T-cell (primary cell): ENCODE measurements around the gene ANO1. TPM values are rescaled to one million over a fixed set of nuclear protein-coding genes. Genes with fewer than 3 reads are reported as not detected.

Experiments used
- ATAC-seq, 4 experiments: fragments of 200-7000 bp in 3 of 4; fragments of 150-1000 bp in 1 of 4; cut with Tn5 transposase; replicated peaks in 1 of 4; 1 replicate in 3 of 4; 2 replicates in 1 of 4; pipeline ENCODE4 v1.10.0; 2021; ENCODE audit warnings: moderate library complexity in 3 of 4, mild to moderate bottlenecking in 2 of 4, moderate number of reproducible peaks in 1 of 4
- CTCF ChIA-PET, 2 donors: fragments of 300-600 bp; sonication (Branson Sonifier 250); formaldehyde crosslinking; loops; one replicate each; lab custom pipeline; 2022; ENCODE audit warnings: antibody characterized with exemption in 2 of 2; lab: Charles Lee
- POLR2A ChIA-PET, 2 donors: fragments of 300-600 bp; sonication (Branson Sonifier 250); formaldehyde crosslinking; loops; one replicate each; lab custom pipeline; 2022; ENCODE audit warnings: antibody characterized with exemption in 2 of 2; lab: Charles Lee
- DNase-seq, 35 experiments: peaks; one replicate each; pipeline versions ENCODE4 v3.0.0 to v3.0.0-alpha.2; 2013 to 2023
- H3K27ac ChIP-seq: one replicate; pipeline ENCODE4 v1.5.1; 2013; ENCODE audit warnings: low read length
- H3K27me3 ChIP-seq, 2 experiments: replicated peaks in 1 of 2; 1 replicate in 1 of 2; 2 replicates in 1 of 2; pipeline versions ENCODE4 v1.6.1 to v1.7.0; 2013; ENCODE audit warnings: low read length in 1 of 2, mixed read lengths in 1 of 2; ENCODE audit not compliant: control insufficient read depth in 2 of 2, insufficient read depth in 2 of 2; ENCODE audit errors: extremely low read depth in 1 of 2
- H3K36me3 ChIP-seq, 2 donors: 1 replicate in 1 of 2; 2 replicates in 1 of 2; pipeline versions ENCODE4 v1.6.1 to v1.7.0; 2013; ENCODE audit warnings: low read length in 1 of 2; ENCODE audit not compliant: control insufficient read depth in 2 of 2, insufficient read depth in 1 of 2; ENCODE audit errors: extremely low read depth in 1 of 2
- H3K4me1 ChIP-seq, 2 experiments: 1 replicate in 1 of 2; 2 replicates in 1 of 2; pipeline versions ENCODE4 v1.6.1 to v1.7.0; 2013; ENCODE audit warnings: low read length in 2 of 2, mixed read lengths in 1 of 2; ENCODE audit not compliant: insufficient read depth in 2 of 2, control insufficient read depth in 1 of 2; ENCODE audit errors: extremely low read depth in 1 of 2
- H3K4me3 ChIP-seq, 2 donors: 1 replicate in 1 of 2; 2 replicates in 1 of 2; pipeline versions ENCODE4 v1.5.1 to v1.7.0; 2013; ENCODE audit warnings: mild to moderate bottlenecking in 2 of 2, low read length in 1 of 2, moderate library complexity in 1 of 2; ENCODE audit not compliant: control insufficient read depth in 1 of 2; ENCODE audit errors: extremely low read depth in 1 of 2
- H3K9me3 ChIP-seq: 2 replicates; pipeline ENCODE4 v1.7.0; 2013
- H3K27ac Mint-ChIP-seq, 2 donors: one replicate each; pipeline ENCODE4 v1.8.0; 2020 to 2021; ENCODE audit warnings: mild to moderate bottlenecking in 2 of 2, mixed read lengths in 2 of 2
- H3K27me3 Mint-ChIP-seq, 2 donors: one replicate each; pipeline ENCODE4 v1.8.0; 2021 to 2022; ENCODE audit warnings: mixed read lengths in 2 of 2
- H3K36me3 Mint-ChIP-seq: one replicate; pipeline ENCODE4 v1.8.0; 2021; ENCODE audit warnings: mixed read lengths
- H3K4me1 Mint-ChIP-seq, 3 donors: one replicate each; pipeline ENCODE4 v1.8.0; 2020 to 2022; ENCODE audit warnings: mixed read lengths in 3 of 3, mild to moderate bottlenecking in 1 of 3
- H3K4me3 Mint-ChIP-seq, 3 donors: one replicate each; pipeline ENCODE4 v1.8.0; 2020 to 2022; ENCODE audit warnings: mild to moderate bottlenecking in 3 of 3, mixed read lengths in 3 of 3, moderate library complexity in 3 of 3
- H3K9me3 Mint-ChIP-seq, 3 donors: one replicate each; pipeline ENCODE4 v1.8.0; 2020 to 2022; ENCODE audit warnings: mixed read lengths in 3 of 3
- WGBS: methylation state at CpG from one replicate; pipeline ENCODE4 v1.1.5; 2013; ENCODE audit warnings: missing lambda C conversion rate; ENCODE audit not compliant: insufficient coverage; 5-methylcytosine and 5-hydroxymethylcytosine counted together
- total RNA-seq, 35 experiments: library from RNA in 6 of 35; stranded (reverse) in 6 of 35; fragments of 120-200 nt in 1 of 35; gene quantifications; one replicate each; pipeline versions ENCODE4 v1.2.1 to v1.2.4 and lab custom pipeline; 2013 to 2026

The ANO1 gene
- total RNA-seq, 5 donors from 2014 or later (not counting 1 experiment from before 2014, with no cell fraction given), result 0.19 to 0.38 (median 0.33) TPM; not detected in 2

GRCh38 chr11:70164705-70165104, 86.6 kb downstream of the ANO1 start:
- DNase-seq (no peak), ATAC-seq (no peak)
- Histone ChIP-seq H3K27me3 (peaks cover 0 to 37% of the 10 kb centered on the region in 2 experiments), H3K27ac (no peak overlapping the region), H3K36me3 (no peaks in the 10 kb centered on the region), H3K9me3 (no peaks in the 10 kb centered on the region), H3K4me1 (no peaks in the 10 kb centered on the region), H3K4me3 (no peak overlapping the region)
- H3K27me3 Mint-ChIP-seq, result peaks cover 8 to 20% of the 10 kb centered on the region in 2 donors
- 67% methylated on average over 6 of the region's 10 CpGs for WGBS
- H3K27ac Mint-ChIP-seq, result no peak overlapping the region
- ChIA-PET POLR2A (no interaction called here), CTCF (no interaction called here)
- H3K36me3 Mint-ChIP-seq, result no peaks in the 10 kb centered on the region
- H3K4me1 Mint-ChIP-seq, result no peaks in the 10 kb centered on the region
- no peaks in the 10 kb centered on the region for H3K9me3 Mint-ChIP-seq
- H3K4me3 Mint-ChIP-seq, result no peak overlapping the region

- CTCF ChIA-PET, result no interaction called here
- Mint-ChIP-seq H3K27me3 (peaks cover 8 to 23% of the 10 kb centered on the region in 2 donors), H3K4me1 (no peaks in the 10 kb centered on the region), H3K27ac (no peak overlapping the region), H3K4me3 (no peak overlapping the region), H3K9me3 (no peaks in the 10 kb centered on the region), H3K36me3 (no peaks in the 10 kb centered on the region)
- no peaks in the 10 kb centered on the region for H3K4me1 ChIP-seq
- POLR2A ChIA-PET, result no interaction called here
- no peaks in the 10 kb centered on the region for H3K9me3 ChIP-seq
- no peak overlapping the region for H3K27ac ChIP-seq
- peaks cover 0 to 43% of the 10 kb centered on the region in 2 experiments for H3K27me3 ChIP-seq
- no peak for DNase-seq
- no peak for ATAC-seq
- WGBS, result 69% methylated on average over 9 of the region's 9 CpGs
- H3K36me3 ChIP-seq, result no peaks in the 10 kb centered on the region
- no peak overlapping the region for H3K4me3 ChIP-seq
Measured at GRCh38 chr11:70167120-70167519, 89.0 kb downstream of the ANO1 start.

GRCh38 chr11:70167723-70168404, 89.7 kb downstream of the ANO1 start:
- Mint-ChIP-seq H3K4me1 (no peaks in the 10 kb centered on the region), H3K4me3 (no peak overlapping the region), H3K27me3 (peaks cover 8 to 21% of the 10 kb centered on the region in 2 donors), H3K27ac (no peak overlapping the region), H3K36me3 (no peaks in the 10 kb centered on the region), H3K9me3 (no peaks in the 10 kb centered on the region)
- CTCF ChIA-PET, result no interaction called here
- Histone ChIP-seq H3K4me1 (no peaks in the 10 kb centered on the region), H3K36me3 (no peaks in the 10 kb centered on the region), H3K27ac (no peak overlapping the region), H3K27me3 (peaks cover 0 to 38% of the 10 kb centered on the region in 2 experiments), H3K4me3 (no peak overlapping the region), H3K9me3 (no peaks in the 10 kb centered on the region)
- POLR2A ChIA-PET, result no interaction called here
- no peak for DNase-seq
- 81% methylated on average over 15 of the region's 17 CpGs for WGBS
- ATAC-seq, result no peak

DNA sequence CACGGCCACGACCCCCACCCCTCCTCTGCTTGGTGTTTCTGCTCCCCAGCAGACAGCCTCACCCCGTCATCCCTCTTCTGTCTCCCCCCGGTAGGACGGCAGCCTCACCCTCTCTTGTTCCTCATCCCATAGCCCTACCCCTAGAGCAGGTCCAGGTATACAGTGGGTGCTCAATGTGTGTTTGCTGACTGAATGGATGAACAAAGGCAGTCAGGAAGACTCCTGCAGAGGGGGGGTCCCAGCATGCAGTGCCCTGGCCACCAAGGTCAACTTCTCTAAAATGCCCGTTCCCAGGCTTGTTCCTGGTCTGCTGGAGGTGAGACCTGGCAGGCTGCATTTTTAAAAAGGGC, 90.3 kb downstream of the ANO1 start:
- Histone ChIP-seq H3K9me3 (no peaks in the 10 kb centered on the region), H3K27me3 (peaks cover 0 to 38% of the 10 kb centered on the region in 2 experiments), H3K4me1 (no peaks in the 10 kb centered on the region), H3K27ac (no peak overlapping the region), H3K36me3 (no peaks in the 10 kb centered on the region), H3K4me3 (no peak overlapping the region)
- no peak overlapping the region for H3K4me3 Mint-ChIP-seq
- no peaks in the 10 kb centered on the region for H3K36me3 Mint-ChIP-seq
- WGBS, result 67% methylated on average over 1 of the region's 6 CpGs
- ChIA-PET CTCF (no interaction called here), POLR2A (no interaction called here)
- ATAC-seq (no peak), DNase-seq (no peak)
- H3K27me3 Mint-ChIP-seq, result peaks cover 8 to 19% of the 10 kb centered on the region in 2 donors
- H3K4me1 Mint-ChIP-seq, result no peaks in the 10 kb centered on the region
- no peak overlapping the region for H3K27ac Mint-ChIP-seq
- no peaks in the 10 kb centered on the region for H3K9me3 Mint-ChIP-seq

DNA sequence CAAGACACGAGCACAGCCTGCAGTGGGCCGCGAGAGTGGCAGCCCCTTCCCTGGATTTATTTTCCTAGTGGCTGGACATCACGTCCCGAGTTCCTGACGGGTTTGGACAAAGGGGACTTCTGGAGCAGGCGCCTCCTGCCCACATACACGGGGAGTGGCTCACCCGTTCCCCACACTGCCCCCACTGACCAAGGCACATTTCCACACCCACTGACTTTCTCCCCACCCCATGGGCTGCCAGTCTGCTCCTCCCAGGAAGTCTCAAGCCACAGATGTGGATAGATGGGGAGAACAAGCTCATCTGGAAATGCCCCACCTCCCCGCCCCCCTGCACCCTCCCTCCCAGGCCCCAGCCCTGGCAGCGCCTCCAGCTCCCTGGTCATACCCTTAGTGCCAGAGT, 91.0 kb downstream of the ANO1 start:
- H3K4me3 ChIP-seq, result no peak overlapping the region
- H3K4me1 ChIP-seq, result no peaks in the 10 kb centered on the region
- H3K27me3 ChIP-seq, result peaks cover 0 to 38% of the 10 kb centered on the region in 2 experiments
- WGBS, result 55% methylated on average over 6 of the region's 11 CpGs
- H3K9me3 Mint-ChIP-seq, result no peaks in the 10 kb centered on the region
- ChIA-PET CTCF (no interaction called here), POLR2A (no interaction called here)
- H3K36me3 ChIP-seq, result no peaks in the 10 kb centered on the region
- DNase-seq (no peak), ATAC-seq (no peak)
- no peak overlapping the region for H3K27ac ChIP-seq
- H3K27ac Mint-ChIP-seq, result no peak overlapping the region
- peaks cover 8 to 19% of the 10 kb centered on the region in 2 donors for H3K27me3 Mint-ChIP-seq
- no peaks in the 10 kb centered on the region for H3K9me3 ChIP-seq
- no peak overlapping the region for H3K4me3 Mint-ChIP-seq
- no peaks in the 10 kb centered on the region for H3K36me3 Mint-ChIP-seq
- no peaks in the 10 kb centered on the region for H3K4me1 Mint-ChIP-seq

DNA sequence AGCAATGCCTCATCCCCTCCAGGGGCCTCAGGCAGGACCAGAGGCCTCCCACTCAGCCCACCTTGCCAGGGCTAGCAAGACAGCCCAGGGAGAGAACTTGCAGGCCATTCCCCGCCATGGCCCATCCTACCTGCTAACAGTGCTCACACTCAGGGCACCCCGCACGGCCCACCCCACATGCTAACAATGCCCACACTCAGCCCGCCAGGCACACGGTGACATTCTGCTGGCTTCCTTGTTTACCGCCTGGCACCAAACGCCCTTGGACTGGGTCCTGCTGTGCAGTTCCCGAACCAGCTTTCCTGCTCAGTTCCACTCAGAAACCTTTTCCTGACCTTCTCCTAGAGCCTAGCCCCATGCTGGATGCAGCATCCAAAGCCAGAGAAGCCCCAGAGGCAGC, 91.5 kb downstream of the ANO1 start:
- POLR2A ChIA-PET, result no interaction called here
- Histone ChIP-seq H3K36me3 (no peaks in the 10 kb centered on the region), H3K27me3 (peaks cover 0 to 38% of the 10 kb centered on the region in 2 experiments), H3K9me3 (no peaks in the 10 kb centered on the region), H3K27ac (no peak overlapping the region), H3K4me3 (no peak overlapping the region), H3K4me1 (no peaks in the 10 kb centered on the region)
- H3K4me1 Mint-ChIP-seq, result peaks cover 0 to 2% (median 0%) of the 10 kb centered on the region in 3 donors
- CTCF ChIA-PET, result no interaction called here
- ATAC-seq (no peak), DNase-seq (no peak)
- H3K36me3 Mint-ChIP-seq, result no peaks in the 10 kb centered on the region
- no peaks in the 10 kb centered on the region for H3K9me3 Mint-ChIP-seq
- WGBS, result 84% methylated on average over 7 of the region's 8 CpGs
- H3K27me3 Mint-ChIP-seq, result peaks cover 10 to 19% of the 10 kb centered on the region in 2 donors
- H3K27ac Mint-ChIP-seq, result no peak overlapping the region
- H3K4me3 Mint-ChIP-seq, result no peak overlapping the region
